ENCODE data around the gene EFCAB12. TPM values are rescaled to one million over a fixed set of nuclear protein-coding genes. Genes with fewer than 3 reads are reported as not detected.
"Not testable (repeated sequence)": the region's sequence is repeated elsewhere in the genome, so short reads cannot be mapped to it uniquely, and the experiment has no call there.

Gene EFCAB12
- total RNA-seq, 1 experiment from 2014 or later = not detected

- not testable (repeated sequence) for DNase-seq (ENCODE audit: low read depth)
These were observed 34.5 kb downstream of the EFCAB12 start for GRCh38 chr3:129393760-129394564.

GRCh38 chr3:129393271-129393670 lies 35.2 kb downstream of the EFCAB12 start:
- DNase-seq (ENCODE audit: low read depth) = no peak

- not testable (repeated sequence) for DNase-seq (ENCODE audit: low read depth)
These were observed 36.1 kb downstream of the EFCAB12 start for GRCh38 chr3:129392106-129392887.

- DNase-seq (ENCODE audit: low read depth) = not testable (repeated sequence)
These were observed 36.9 kb downstream of the EFCAB12 start for GRCh38 chr3:129391583-129391982.

GRCh38 chr3:129389572-129389937 lies 38.9 kb downstream of the EFCAB12 start:
- DNase-seq (ENCODE audit: low read depth) = peak; percentile 28

- peak; percentile 92 for DNase-seq (ENCODE audit: low read depth)
These were observed 39.5 kb downstream of the EFCAB12 start for GRCh38 chr3:129388791-129389571.

GRCh38 chr3:129387487-129387886 lies 40.9 kb downstream of the EFCAB12 start:
- DNase-seq (ENCODE audit: low read depth) = no peak

GRCh38 chr3:129386984-129387383 lies 41.5 kb downstream of the EFCAB12 start:
- no peak for DNase-seq (ENCODE audit: low read depth)

- DNase-seq (ENCODE audit: low read depth) = not testable (repeated sequence)
These were observed 42.9 kb downstream of the EFCAB12 start for GRCh38 chr3:129385507-129385906.

GRCh38 chr3:129384594-129385323 lies 43.7 kb downstream of the EFCAB12 start:
- DNase-seq (ENCODE audit: low read depth) = no peak

- not testable (repeated sequence) for DNase-seq (ENCODE audit: low read depth)
These were observed 44.3 kb downstream of the EFCAB12 start for GRCh38 chr3:129384103-129384502.

GRCh38 chr3:129383292-129383860 lies 45.1 kb downstream of the EFCAB12 start:
- peak; percentile 80 for DNase-seq (ENCODE audit: low read depth)

- no peak for DNase-seq (ENCODE audit: low read depth)
These were observed 46.1 kb downstream of the EFCAB12 start for GRCh38 chr3:129382366-129382765.

- DNase-seq (ENCODE audit: low read depth) = no peak
These were observed 48.7 kb downstream of the EFCAB12 start for GRCh38 chr3:129379582-129380358.

GRCh38 chr3:129378949-129379348 lies 49.5 kb downstream of the EFCAB12 start:
- DNase-seq (ENCODE audit: low read depth) = no peak

- no peak for DNase-seq (ENCODE audit: low read depth)
These were observed 50.8 kb downstream of the EFCAB12 start for GRCh38 chr3:129377615-129378014.

GRCh38 chr3:129375099-129375498 lies 53.3 kb downstream of the EFCAB12 start:
- DNase-seq (ENCODE audit: low read depth) = no peak

GRCh38 chr3:129371041-129371826 lies 57.2 kb downstream of the EFCAB12 start:
- no peak for DNase-seq (ENCODE audit: low read depth)

GRCh38 chr3:129370248-129370964 lies 58.0 kb downstream of the EFCAB12 start:
- DNase-seq (ENCODE audit: low read depth) = no peak
